ENCODE results near the gene ZNF543. TPM values are rescaled to one million over a fixed set of nuclear protein-coding genes. Genes with fewer than 3 reads are reported as not detected.

ZNF543 gene
- polyA plus RNA-seq, 1 of the 3 experiments (the other 2 are of a cell fraction), result 1.2 TPM

- no peaks in the 10 kb centered on the region for H3K27me3 ChIP-seq (ENCODE audit: insufficient read depth)
- no peak for DNase-seq
- POLR2A ChIA-PET, result no interaction called here
Measured at GRCh38 chr19:57324992-57325391, 4.7 kb downstream of the ZNF543 start.

DNA sequence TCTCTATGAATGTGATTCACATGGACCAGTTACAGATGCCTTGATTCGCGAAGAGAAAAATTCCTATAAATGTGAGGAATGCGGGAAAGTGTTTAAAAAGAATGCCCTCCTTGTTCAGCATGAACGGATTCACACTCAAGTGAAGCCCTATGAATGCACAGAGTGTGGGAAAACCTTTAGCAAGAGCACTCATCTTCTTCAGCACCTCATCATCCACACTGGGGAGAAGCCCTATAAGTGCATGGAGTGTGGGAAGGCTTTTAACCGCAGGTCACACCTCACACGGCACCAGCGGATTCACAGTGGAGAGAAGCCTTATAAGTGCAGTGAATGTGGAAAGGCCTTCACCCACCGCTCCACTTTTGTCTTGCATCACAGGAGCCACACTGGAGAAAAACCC lies 7.7 kb downstream of the ZNF543 start:
- Histone ChIP-seq H3K27me3 (ENCODE audit: insufficient read depth) (no peaks in the 10 kb centered on the region), H2AFZ (ENCODE audit: low read depth) (no peak overlapping the region), H3K9me2 (no peaks in the 10 kb centered on the region), H4K20me1 (ENCODE audit: insufficient read depth) (no peaks in the 10 kb centered on the region), H3K36me3 (replicated peaks in 1 of 2; ENCODE audit: control insufficient read depth in 1 of 2, insufficient read depth in 2 of 2, low read length in 1 of 2) (peaks cover 43 to 53% of the 10 kb centered on the region in 2 experiments), H3F3A (replicated peaks; ENCODE audit: insufficient read depth) (peaks cover 5% of the 10 kb centered on the region), H3K4me1 (ENCODE audit: control insufficient read depth in 1 of 2, insufficient read depth in 2 of 2, low read depth in 1 of 2, low read length in 1 of 2) (no peaks in the 10 kb centered on the region), H3K9me3 (no peaks in the 10 kb centered on the region), H3K4me2 (no peak overlapping the region), H3K79me2 (ENCODE audit: insufficient read depth) (peaks cover 26% of the 10 kb centered on the region), H3K27ac (ENCODE audit: low read depth in 2 of 2, low read length in 1 of 2) (no peak overlapping the region), H3K4me3 (ENCODE audit: low read depth in 2 of 2, low read length in 1 of 2) (no peak overlapping the region), H3K9ac (no peak overlapping the region)
- TF ChIP-seq USF1 (IDR thresholded peaks at IDR 0.05; ENCODE audit: borderline replicate concordance, low read depth), result no peak
- TF ChIP-seq GABPA (IDR thresholded peaks at IDR 0.05; ENCODE audit: low read depth), result no peak
- TF ChIP-seq NFIC (IDR thresholded peaks at IDR 0.05; ENCODE audit: borderline replicate concordance), result no peak
- no peak for TF ChIP-seq EP300 (IDR thresholded peaks at IDR 0.05; ENCODE audit: borderline replicate concordance in 1 of 2, low read depth in 1 of 2, low read length in 1 of 2)
- no peak for TF ChIP-seq ZBTB33 (IDR thresholded peaks at IDR 0.05; ENCODE audit: borderline replicate concordance, low read depth)
- no peak for TF ChIP-seq YY1 (IDR thresholded peaks at IDR 0.05; ENCODE audit: low read depth)
- TF ChIP-seq RCOR1 (IDR thresholded peaks at IDR 0.05; ENCODE audit: low read length), result no peak
- TF ChIP-seq USF2 (IDR thresholded peaks at IDR 0.05; ENCODE audit: borderline replicate concordance, low read depth, low read length), result no peak
- no peak for TF ChIP-seq JUND (IDR thresholded peaks at IDR 0.05)
- no peak for TF ChIP-seq FOXJ3 (CRISPR knock-in tag; IDR thresholded peaks at IDR 0.05)
- no peak for TF ChIP-seq NRF1 (IDR thresholded peaks at IDR 0.05; ENCODE audit: low read depth, low read length)
- ChIA-PET POLR2A (no interaction called here), CTCF (no interaction called here)
- DNase-seq, result no peak
- WGBS (ENCODE audit: low lambda C conversion rate), result 96% methylated on average over 7 of the region's 8 CpGs

More at GRCh38 chr19:57324992-57325391, 4.7 kb downstream of the ZNF543 start:
- Histone ChIP-seq H3K4me2 (no peak overlapping the region), H4K20me1 (ENCODE audit: insufficient read depth) (no peaks in the 10 kb centered on the region), H3K27ac (ENCODE audit: low read depth in 2 of 2, low read length in 1 of 2) (no peak overlapping the region), H3K9me2 (no peaks in the 10 kb centered on the region), H3K4me1 (ENCODE audit: control insufficient read depth in 1 of 2, insufficient read depth in 2 of 2, low read depth in 1 of 2, low read length in 1 of 2) (peaks cover 7 to 12% of the 10 kb centered on the region in 2 experiments; a peak in 2 of 4 replicates), H3F3A (replicated peaks; ENCODE audit: insufficient read depth) (peaks cover 3% of the 10 kb centered on the region), H3K36me3 (replicated peaks in 1 of 2; ENCODE audit: control insufficient read depth in 1 of 2, insufficient read depth in 2 of 2, low read length in 1 of 2) (peaks cover 29 to 48% of the 10 kb centered on the region in 2 experiments), H3K4me3 (ENCODE audit: low read depth in 2 of 2, low read length in 1 of 2) (no peak overlapping the region), H3K79me2 (ENCODE audit: insufficient read depth) (peaks cover 51% of the 10 kb centered on the region), H3K9me3 (no peaks in the 10 kb centered on the region), H2AFZ (ENCODE audit: low read depth) (no peak overlapping the region), H3K9ac (no peak overlapping the region)
- CTCF ChIA-PET, result no interaction called here
- TF ChIP-seq FOSL2 (IDR thresholded peaks at IDR 0.05; ENCODE audit: borderline replicate concordance, low read depth), result no peak

All from SK-N-SH (cell line).